Karpas-422 (cell line): ENCODE measurements around the gene CACNA1E. TPM values are rescaled to one million over a fixed set of nuclear protein-coding genes. Genes with fewer than 3 reads are reported as not detected.

ENCODE experiments used
- DNase-seq: peaks from one replicate; pipeline ENCODE4 v3.0.0-alpha.2; 2015
- H2AFZ ChIP-seq: fragments of 200-600 bp; sonication (generic); 2 replicates; pipeline ENCODE4 v1.6.1; 2014; ENCODE audit warnings: antibody characterized with exemption, low read length, mixed read lengths
- H3K27ac ChIP-seq: fragments of 200-600 bp; sonication (generic); 2 replicates; pipeline ENCODE4 v1.5.1; 2014; ENCODE audit warnings: mild to moderate bottlenecking, low read length, moderate library complexity
- H3K27me3 ChIP-seq: fragments of 200-600 bp; sonication (generic); 2 replicates; pipeline ENCODE4 v1.6.1; 2014; ENCODE audit warnings: low read length, mixed read lengths
- H3K36me3 ChIP-seq: fragments of 200-600 bp; sonication (generic); 2 replicates; pipeline ENCODE4 v1.6.1; 2014; ENCODE audit warnings: low read length, mixed read lengths; ENCODE audit not compliant: insufficient read depth
- H3K4me1 ChIP-seq: fragments of 200-600 bp; sonication (generic); 2 replicates; pipeline ENCODE4 v1.6.1; 2014; ENCODE audit warnings: mild to moderate bottlenecking, low read length, mixed read lengths
- H3K4me2 ChIP-seq: fragments of 200-600 bp; sonication (generic); 2 replicates; pipeline ENCODE4 v1.6.1; 2014; ENCODE audit warnings: low read length, low read depth, mild to moderate bottlenecking; ENCODE audit not compliant: poor library complexity, severe bottlenecking
- H3K4me3 ChIP-seq: fragments of 200-600 bp; sonication (generic); 2 replicates; pipeline ENCODE4 v1.5.1; 2014; ENCODE audit warnings: mild to moderate bottlenecking, antibody characterized with exemption, low read length, mixed read lengths
- H3K79me2 ChIP-seq: fragments of 200-600 bp; sonication (generic); 2 replicates; pipeline ENCODE4 v1.6.1; 2014; ENCODE audit warnings: mild to moderate bottlenecking, low read length, mixed read lengths
- H3K9ac ChIP-seq: fragments of 200-600 bp; sonication (generic); 2 replicates; pipeline ENCODE4 v1.6.0; 2014; ENCODE audit warnings: low read length
- H3K9me2 ChIP-seq: fragments of 200-600 bp; sonication (generic), shearing (Covaris generic); replicated peaks from 2 replicates; pipeline ENCODE4 v1.6.0; 2014; ENCODE audit warnings: mild to moderate bottlenecking, low read length, moderate library complexity; ENCODE audit not compliant: insufficient read depth
- H3K9me3 ChIP-seq: fragments of 300-700, 200-600 bp; sonication (generic); 2 replicates; pipeline ENCODE4 v1.6.1; 2014; ENCODE audit warnings: low read length, mixed read lengths
- H4K20me1 ChIP-seq: fragments of 200-600 bp; sonication (generic); 2 replicates; pipeline ENCODE4 v1.6.1; 2014; ENCODE audit warnings: mild to moderate bottlenecking, antibody characterized with exemption, low read length, low read depth; ENCODE audit not compliant: insufficient read depth
- total RNA-seq: library from RNA; depleted of rRNA; stranded (reverse); fragments of >200 nt; shearing (Covaris generic); gene quantifications from 2 replicates; pipeline ENCODE4 v1.2.3, GENCODE V29; 2014; ENCODE audit warnings: low replicate concordance

Gene CACNA1E
- total RNA-seq, 1 experiment from 2014 or later, result not detected

DNA sequence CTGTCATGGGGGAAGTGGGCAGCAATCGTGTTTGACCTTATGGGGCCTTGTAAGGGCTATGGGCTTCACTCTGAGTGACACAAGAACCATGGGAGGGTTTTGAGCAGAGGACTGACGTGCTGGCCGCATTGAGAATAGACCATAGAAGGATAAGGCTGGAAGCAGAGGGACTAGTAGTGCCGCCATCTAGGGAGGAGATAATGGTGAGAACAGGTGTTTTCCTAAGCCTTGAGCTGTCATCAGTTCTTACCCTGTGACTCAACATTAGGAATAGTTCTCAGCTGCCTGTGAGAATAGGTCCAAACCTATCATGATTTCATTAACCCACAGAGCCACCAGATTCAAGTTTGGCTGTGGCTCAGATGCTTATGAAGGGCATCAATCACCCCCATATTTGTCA is 228.5 kb downstream of the CACNA1E start:
- no peak overlapping the region for H3K4me3 ChIP-seq
- DNase-seq, result no peak
- H3K4me1 ChIP-seq, result no peaks in the 10 kb centered on the region
- H3K9me3 ChIP-seq, result no peaks in the 10 kb centered on the region
- H3K27me3 ChIP-seq, result no peaks in the 10 kb centered on the region
- no peaks in the 10 kb centered on the region for H3K9me2 ChIP-seq
- H3K9ac ChIP-seq, result no peak overlapping the region
- no peaks in the 10 kb centered on the region for H4K20me1 ChIP-seq
- H3K36me3 ChIP-seq, result no peaks in the 10 kb centered on the region
- no peak overlapping the region for H3K27ac ChIP-seq
- H2AFZ ChIP-seq, result no peak overlapping the region
- no peaks in the 10 kb centered on the region for H3K79me2 ChIP-seq
- no peak overlapping the region for H3K4me2 ChIP-seq

GRCh38 chr1:181712711-181713110 is 229.4 kb downstream of the CACNA1E start:
- Histone ChIP-seq H3K9me3 (no peaks in the 10 kb centered on the region), H3K4me1 (no peaks in the 10 kb centered on the region), H2AFZ (no peak overlapping the region), H4K20me1 (no peaks in the 10 kb centered on the region), H3K4me2 (no peak overlapping the region), H3K27ac (no peak overlapping the region), H3K4me3 (no peak overlapping the region), H3K9ac (no peak overlapping the region), H3K27me3 (no peaks in the 10 kb centered on the region), H3K9me2 (no peaks in the 10 kb centered on the region), H3K36me3 (no peaks in the 10 kb centered on the region), H3K79me2 (no peaks in the 10 kb centered on the region)
- DNase-seq, result no peak

- no peak overlapping the region for H2AFZ ChIP-seq
- no peaks in the 10 kb centered on the region for H3K27me3 ChIP-seq
Measured at GRCh38 chr1:181714428-181714827, 231.1 kb downstream of the CACNA1E start.

DNA sequence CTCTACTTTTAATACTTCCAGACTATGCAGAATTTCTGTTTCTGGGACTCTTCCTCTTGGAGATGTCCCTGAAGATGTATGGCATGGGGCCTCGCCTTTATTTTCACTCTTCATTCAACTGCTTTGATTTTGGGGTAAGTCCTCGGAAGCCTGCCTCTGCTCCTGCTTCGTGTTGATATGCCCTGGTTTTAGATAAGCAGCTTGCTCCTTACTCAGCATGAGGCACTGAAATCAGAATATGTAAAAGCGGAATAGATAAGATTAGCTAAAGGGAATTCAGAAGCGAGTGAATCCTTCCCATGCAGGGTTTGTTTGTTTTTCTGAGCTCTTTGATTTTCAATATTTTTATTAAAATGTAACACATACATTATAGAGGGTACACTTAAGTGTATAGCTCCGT is 234.7 kb downstream of the CACNA1E start:
- Histone ChIP-seq H3K9me2 (no peaks in the 10 kb centered on the region), H3K9me3 (no peaks in the 10 kb centered on the region), H3K79me2 (no peaks in the 10 kb centered on the region), H3K4me1 (no peaks in the 10 kb centered on the region), H3K27ac (no peak overlapping the region), H2AFZ (no peak overlapping the region), H3K4me3 (no peak overlapping the region), H3K9ac (no peak overlapping the region), H3K27me3 (no peaks in the 10 kb centered on the region), H4K20me1 (no peaks in the 10 kb centered on the region), H3K4me2 (no peak overlapping the region), H3K36me3 (no peaks in the 10 kb centered on the region)
- DNase-seq, result no peak

More at GRCh38 chr1:181714428-181714827, 231.1 kb downstream of the CACNA1E start:
- H3K9me2 ChIP-seq, result no peaks in the 10 kb centered on the region
- no peaks in the 10 kb centered on the region for H3K36me3 ChIP-seq
- H4K20me1 ChIP-seq, result no peaks in the 10 kb centered on the region
- DNase-seq, result no peak
- H3K27ac ChIP-seq, result no peak overlapping the region
- H3K4me3 ChIP-seq, result no peak overlapping the region
- H3K9me3 ChIP-seq, result no peaks in the 10 kb centered on the region
- H3K79me2 ChIP-seq, result no peaks in the 10 kb centered on the region
- H3K9ac ChIP-seq, result no peak overlapping the region
- H3K4me2 ChIP-seq, result no peak overlapping the region
- no peaks in the 10 kb centered on the region for H3K4me1 ChIP-seq

DNA sequence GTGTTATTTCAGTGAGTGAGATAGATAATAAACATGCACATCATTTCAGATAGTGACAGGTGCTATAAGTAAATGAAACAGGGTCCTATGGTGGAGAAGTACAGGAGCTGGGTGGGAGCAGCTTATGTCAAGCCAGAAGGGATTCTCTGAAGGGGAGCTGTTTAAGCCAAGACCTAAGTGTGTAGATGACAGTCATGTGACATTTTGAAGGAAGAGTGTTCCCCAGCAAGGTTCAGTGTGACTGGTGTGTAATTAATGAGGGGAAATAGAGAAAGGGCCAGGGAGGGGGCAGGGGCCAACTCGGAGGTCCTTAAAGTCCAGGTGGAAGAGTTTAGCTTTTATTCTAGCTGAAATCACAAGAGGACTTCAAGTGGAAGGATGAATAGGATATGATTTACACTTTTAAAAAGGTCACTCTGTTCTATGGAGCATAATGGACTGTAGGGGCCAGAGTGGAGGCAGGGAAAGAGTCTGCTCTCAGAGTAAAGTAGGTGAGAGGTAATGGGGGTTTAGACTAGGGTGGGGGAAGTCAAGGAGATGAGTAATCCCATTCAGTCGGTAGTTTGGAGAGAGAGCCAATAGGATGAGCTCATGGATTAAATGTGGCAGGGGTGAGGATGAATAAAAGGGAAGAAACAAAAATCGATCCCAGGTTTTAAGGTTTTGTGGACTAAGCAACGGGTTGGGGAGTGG is 243.1 kb downstream of the CACNA1E start:
- no peak overlapping the region for H3K4me3 ChIP-seq
- no peak overlapping the region for H3K27ac ChIP-seq
- no peaks in the 10 kb centered on the region for H3K9me2 ChIP-seq
- no peaks in the 10 kb centered on the region for H3K79me2 ChIP-seq
- H3K9ac ChIP-seq, result no peak overlapping the region
- H3K9me3 ChIP-seq, result no peaks in the 10 kb centered on the region
- H2AFZ ChIP-seq, result no peak overlapping the region
- no peak for DNase-seq
- H3K4me2 ChIP-seq, result no peak overlapping the region
- H3K27me3 ChIP-seq, result no peaks in the 10 kb centered on the region
- H3K4me1 ChIP-seq, result no peaks in the 10 kb centered on the region
- H4K20me1 ChIP-seq, result no peaks in the 10 kb centered on the region
- H3K36me3 ChIP-seq, result no peaks in the 10 kb centered on the region

GRCh38 chr1:181730606-181731005 is 247.3 kb downstream of the CACNA1E start:
- H2AFZ ChIP-seq, result no peak overlapping the region
- H3K9me2 ChIP-seq, result no peaks in the 10 kb centered on the region
- no peaks in the 10 kb centered on the region for H3K9me3 ChIP-seq
- H3K27ac ChIP-seq, result no peak overlapping the region
- no peaks in the 10 kb centered on the region for H3K79me2 ChIP-seq
- no peak overlapping the region for H3K9ac ChIP-seq
- H3K4me3 ChIP-seq, result no peak overlapping the region
- no peaks in the 10 kb centered on the region for H3K4me1 ChIP-seq
- no peak overlapping the region for H3K4me2 ChIP-seq
- no peaks in the 10 kb centered on the region for H3K36me3 ChIP-seq
- no peak for DNase-seq
- H4K20me1 ChIP-seq, result no peaks in the 10 kb centered on the region
- no peaks in the 10 kb centered on the region for H3K27me3 ChIP-seq

GRCh38 chr1:181732218-181732990 is 249.1 kb downstream of the CACNA1E start:
- H3K9ac ChIP-seq, result no peak overlapping the region
- H3K27me3 ChIP-seq, result no peaks in the 10 kb centered on the region
- H3K4me1 ChIP-seq, result no peaks in the 10 kb centered on the region
- H4K20me1 ChIP-seq, result no peaks in the 10 kb centered on the region
- no peak overlapping the region for H2AFZ ChIP-seq
- no peak overlapping the region for H3K27ac ChIP-seq
- no peaks in the 10 kb centered on the region for H3K9me2 ChIP-seq
- no peak overlapping the region for H3K4me3 ChIP-seq
- no peaks in the 10 kb centered on the region for H3K9me3 ChIP-seq
- DNase-seq, result no peak
- no peak overlapping the region for H3K4me2 ChIP-seq
- H3K79me2 ChIP-seq, result no peaks in the 10 kb centered on the region
- no peaks in the 10 kb centered on the region for H3K36me3 ChIP-seq

GRCh38 chr1:181733486-181733885 is 250.2 kb downstream of the CACNA1E start:
- no peak for DNase-seq
- Histone ChIP-seq H3K9me2 (no peaks in the 10 kb centered on the region), H3K4me3 (no peak overlapping the region), H3K9ac (no peak overlapping the region), H3K79me2 (no peaks in the 10 kb centered on the region), H3K36me3 (no peaks in the 10 kb centered on the region), H4K20me1 (no peaks in the 10 kb centered on the region), H3K4me1 (no peaks in the 10 kb centered on the region), H3K4me2 (no peak overlapping the region), H2AFZ (no peak overlapping the region), H3K27ac (no peak overlapping the region), H3K9me3 (no peaks in the 10 kb centered on the region), H3K27me3 (no peaks in the 10 kb centered on the region)
